ENCODE measurements around the gene DIAPH2. TPM values are rescaled to one million over a fixed set of nuclear protein-coding genes. Genes with fewer than 3 reads are reported as not detected.

The DIAPH2 gene
- total and polyA plus RNA-seq, 10 donors = 2.5 to 32.1 (median 17.7) TPM

DNA sequence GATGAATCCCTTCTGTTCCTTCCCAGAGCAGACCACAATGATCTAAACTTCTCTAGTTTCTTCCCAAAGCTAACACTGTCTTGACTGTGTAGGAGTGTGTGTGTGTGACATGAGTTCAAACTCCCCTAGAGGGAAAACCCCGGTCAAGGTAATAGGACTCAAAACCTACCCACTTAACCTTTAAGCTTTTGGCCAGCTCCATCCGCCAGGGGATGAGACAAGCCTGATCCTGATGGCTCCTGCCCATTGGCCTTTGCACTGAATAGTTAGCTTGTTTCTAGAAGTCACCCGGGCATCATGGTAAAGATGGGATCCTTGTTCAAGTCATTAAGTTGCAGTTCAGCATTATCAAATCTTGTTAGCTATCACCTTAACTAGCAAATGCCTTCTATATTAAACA, 937.5 kb downstream of the DIAPH2 start:
- no peaks in the 10 kb centered on the region for H3K9me3 ChIP-seq
- H3K4me3 ChIP-seq = no peak overlapping the region
- no peaks in the 10 kb centered on the region for H3K36me3 ChIP-seq
- 81 to 92% (median 85%) methylated on average over 2 to 3 of the region's 3 CpGs for WGBS, 5 donors
- H3K4me1 ChIP-seq = no peaks in the 10 kb centered on the region
- intact Hi-C loops (cut with DNase I; ENCODE audit: low total_unique reads) = no loop called here
- TF ChIP-seq, protein P1, sequence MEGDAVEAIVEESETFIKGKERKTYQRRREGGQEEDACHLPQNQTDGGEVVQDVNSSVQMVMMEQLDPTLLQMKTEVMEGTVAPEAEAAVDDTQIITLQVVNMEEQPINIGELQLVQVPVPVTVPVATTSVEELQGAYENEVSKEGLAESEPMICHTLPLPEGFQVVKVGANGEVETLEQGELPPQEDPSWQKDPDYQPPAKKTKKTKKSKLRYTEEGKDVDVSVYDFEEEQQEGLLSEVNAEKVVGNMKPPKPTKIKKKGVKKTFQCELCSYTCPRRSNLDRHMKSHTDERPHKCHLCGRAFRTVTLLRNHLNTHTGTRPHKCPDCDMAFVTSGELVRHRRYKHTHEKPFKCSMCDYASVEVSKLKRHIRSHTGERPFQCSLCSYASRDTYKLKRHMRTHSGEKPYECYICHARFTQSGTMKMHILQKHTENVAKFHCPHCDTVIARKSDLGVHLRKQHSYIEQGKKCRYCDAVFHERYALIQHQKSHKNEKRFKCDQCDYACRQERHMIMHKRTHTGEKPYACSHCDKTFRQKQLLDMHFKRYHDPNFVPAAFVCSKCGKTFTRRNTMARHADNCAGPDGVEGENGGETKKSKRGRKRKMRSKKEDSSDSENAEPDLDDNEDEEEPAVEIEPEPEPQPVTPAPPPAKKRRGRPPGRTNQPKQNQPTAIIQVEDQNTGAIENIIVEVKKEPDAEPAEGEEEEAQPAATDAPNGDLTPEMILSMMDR (IDR thresholded peaks at IDR 0.05 in 8 of 11, conservative IDR thresholded peaks at IDR 0.05 in 3 of 11) = no peak
- TF ChIP-seq POLR2A (IDR thresholded peaks at IDR 0.05) = no peak
- no peak for TF ChIP-seq POLR2AphosphoS5 (IDR thresholded peaks at IDR 0.05)
- peaks cover 0 to 7% (median 0%) of the 10 kb centered on the region in 7 donors for H3K27me3 ChIP-seq (replicated peaks in 1 of 7)
- H3K27ac ChIP-seq = no peak overlapping the region
- DNase-seq = no peak

DNA sequence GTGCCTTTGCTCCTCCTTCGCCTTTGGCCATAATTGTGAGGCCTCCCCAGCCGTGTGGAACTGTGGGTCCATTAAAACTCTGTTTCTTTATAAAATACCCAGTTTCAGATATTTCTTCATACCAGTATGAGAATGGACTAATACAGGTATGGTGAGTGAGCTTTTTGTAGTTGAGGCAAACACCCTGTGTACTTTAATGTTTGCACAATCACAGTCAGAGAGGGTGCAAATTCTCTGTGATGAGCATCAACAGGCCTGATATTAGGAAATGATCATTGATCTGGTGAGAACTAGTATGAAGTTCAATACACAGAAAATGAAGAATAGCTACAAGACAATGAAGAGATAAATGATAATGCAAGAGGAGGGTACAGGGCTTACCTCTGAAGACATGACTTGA, 943.7 kb downstream of the DIAPH2 start:
- Histone ChIP-seq H3K36me3 (no peaks in the 10 kb centered on the region), H3K4me3 (no peak overlapping the region), H3K4me1 (no peaks in the 10 kb centered on the region), H3K9me3 (no peaks in the 10 kb centered on the region), H3K27me3 (replicated peaks in 1 of 7) (peaks cover 0 to 7% (median 0%) of the 10 kb centered on the region in 7 donors), H3K27ac (no peak overlapping the region)
- WGBS, 5 donors = 82 to 94% (median 87%) methylated on average over 2 of the region's 2 CpGs
- no peak for DNase-seq
- intact Hi-C loops (cut with DNase I; ENCODE audit: low total_unique reads) = no loop called here
- TF ChIP-seq POLR2AphosphoS5 (IDR thresholded peaks at IDR 0.05) (no peak), POLR2A (IDR thresholded peaks at IDR 0.05) (no peak)
- TF ChIP-seq, protein P1 (IDR thresholded peaks at IDR 0.05 in 8 of 11, conservative IDR thresholded peaks at IDR 0.05 in 3 of 11) = no peak

- Histone ChIP-seq H3K27me3 (replicated peaks in 1 of 7) (peaks cover 0 to 7% (median 0%) of the 10 kb centered on the region in 7 donors), H3K36me3 (no peaks in the 10 kb centered on the region), H3K4me3 (no peak overlapping the region), H3K9me3 (no peaks in the 10 kb centered on the region), H3K4me1 (no peaks in the 10 kb centered on the region), H3K27ac (no peak overlapping the region)
- intact Hi-C loops (cut with DNase I; ENCODE audit: low total_unique reads) = no loop called here
- DNase-seq = no peak
- TF ChIP-seq POLR2AphosphoS5 (IDR thresholded peaks at IDR 0.05) = no peak
- TF ChIP-seq, protein P1 (IDR thresholded peaks at IDR 0.05 in 8 of 11, conservative IDR thresholded peaks at IDR 0.05 in 3 of 11) = no peak
- no peak for TF ChIP-seq POLR2A (IDR thresholded peaks at IDR 0.05)
- 82 to 90% (median 84%) methylated on average over 6 of the region's 6 CpGs for WGBS, 5 donors
Measured at GRCh38 chrX:97628807-97629596, 944.4 kb downstream of the DIAPH2 start.

- DNase-seq = no peak
- no peak for TF ChIP-seq POLR2A (IDR thresholded peaks at IDR 0.05)
- TF ChIP-seq, protein P1 (IDR thresholded peaks at IDR 0.05 in 8 of 11, conservative IDR thresholded peaks at IDR 0.05 in 3 of 11) = no peak
- TF ChIP-seq POLR2AphosphoS5 (IDR thresholded peaks at IDR 0.05) = no peak
- Histone ChIP-seq H3K9me3 (no peaks in the 10 kb centered on the region), H3K4me1 (no peaks in the 10 kb centered on the region), H3K4me3 (no peak overlapping the region), H3K27me3 (replicated peaks in 1 of 7) (peaks cover 0 to 3% (median 0%) of the 10 kb centered on the region in 7 donors), H3K36me3 (no peaks in the 10 kb centered on the region), H3K27ac (no peak overlapping the region)
- intact Hi-C loops (cut with DNase I; ENCODE audit: low total_unique reads) = no loop called here
Measured at GRCh38 chrX:97629597-97629985, 944.9 kb downstream of the DIAPH2 start.

Data from spleen (tissue), 11 donors.